GM10248 (cell line): ENCODE data around the gene SLC24A4.

Experiments used
- CTCF ChIA-PET: fragments of 300-600 bp; sonication (Branson Sonifier 250); formaldehyde crosslinking; extraction: SDS; loops from one replicate; lab custom pipeline; 2021; ENCODE audit warnings: antibody characterized with exemption; lab: Yijun Ruan, JAX
- POLR2A ChIA-PET: fragments of 350-650 bp; sonication (Branson Sonifier 250); formaldehyde crosslinking; extraction: SDS; loops from one replicate; lab custom pipeline; 2020; ENCODE audit warnings: antibody characterized with exemption; lab: Yijun Ruan, JAX
- DNase-seq: peaks from one replicate; pipeline ENCODE4 v3.0.0; 2012; ENCODE audit errors: extremely low spot score
- CTCF ChIP-seq: IDR thresholded peaks from 2 replicates; pipeline ENCODE4 v1.5.1; 2012; ENCODE audit warnings: mild to moderate bottlenecking, low read depth; ENCODE audit errors: extremely low read depth, missing control alignments, control extremely low read depth

Gene SLC24A4

GRCh38 chr14:92460916-92461579 is 138.1 kb downstream of the SLC24A4 start:
- ChIA-PET CTCF (interaction anchor here (0.8 to 2.1 kb wide), 8 partner anchors 9 to 323 kb away, joined by 3 to 6 read pairs (median 4); no protein-coding TSS in a partner anchor), POLR2A (interaction anchor here (0.6 kb wide), 1 partner anchor 119 kb away, joined by 4 read pairs; no protein-coding TSS in a partner anchor)
- TF ChIP-seq CTCF = no peak
- DNase-seq = no peak

- ChIA-PET CTCF (interaction anchor here (0.8 to 2.1 kb wide), 7 partner anchors 9 to 322 kb away, joined by 3 to 6 read pairs (median 3); no protein-coding TSS in a partner anchor), POLR2A (no interaction called here)
Observed at GRCh38 chr14:92461891-92462290, 138.9 kb downstream of the SLC24A4 start.

GRCh38 chr14:92462568-92462967 is 139.6 kb downstream of the SLC24A4 start:
- no peak for DNase-seq
- no peak for TF ChIP-seq CTCF
- CTCF ChIA-PET = interaction anchor here (1.3 to 2.1 kb wide), 2 partner anchors 9 to 12 kb away, joined by 5 to 6 read pairs; no protein-coding TSS in a partner anchor
- POLR2A ChIA-PET = no interaction called here

More at GRCh38 chr14:92461891-92462290, 138.9 kb downstream of the SLC24A4 start:
- TF ChIP-seq CTCF = no peak
- DNase-seq = no peak

GRCh38 chr14:92463141-92463540 is 140.2 kb downstream of the SLC24A4 start:
- ChIA-PET POLR2A (no interaction called here), CTCF (interaction anchor here (1.3 kb wide), 1 partner anchor 11 kb away, joined by 5 read pairs; no protein-coding TSS in a partner anchor)
- no peak for DNase-seq
- no peak for TF ChIP-seq CTCF

GRCh38 chr14:92464156-92464555 is 141.2 kb downstream of the SLC24A4 start:
- DNase-seq = no peak
- no peak for TF ChIP-seq CTCF
- ChIA-PET POLR2A (no interaction called here), CTCF (interaction anchor here (1.3 kb wide), 1 partner anchor 9 kb away, joined by 4 read pairs; no protein-coding TSS in a partner anchor)

GRCh38 chr14:92464716-92465115 is 141.8 kb downstream of the SLC24A4 start:
- POLR2A ChIA-PET = no interaction called here
- no peak for TF ChIP-seq CTCF
- CTCF ChIA-PET = interaction anchor here (1.1 to 1.3 kb wide), 2 partner anchors 10 to 343 kb away, joined by 3 to 4 read pairs; partner anchors contain the start of genes CPSF2 and NDUFB1

More at GRCh38 chr14:92464716-92465115, 141.8 kb downstream of the SLC24A4 start:
- DNase-seq = no peak
